HG03354 (cell line): Measurements from ENCODE around the gene PSMD13.

ENCODE experiments used
- ATAC-seq: cut with Tn5 transposase; IDR thresholded peaks from one replicate; pipeline ENCODE4 v1.9.1; 2021; ENCODE audit warnings: mild to moderate bottlenecking; ENCODE audit not compliant: unreplicated experiment, poor library complexity, severe bottlenecking

Gene PSMD13

DNA sequence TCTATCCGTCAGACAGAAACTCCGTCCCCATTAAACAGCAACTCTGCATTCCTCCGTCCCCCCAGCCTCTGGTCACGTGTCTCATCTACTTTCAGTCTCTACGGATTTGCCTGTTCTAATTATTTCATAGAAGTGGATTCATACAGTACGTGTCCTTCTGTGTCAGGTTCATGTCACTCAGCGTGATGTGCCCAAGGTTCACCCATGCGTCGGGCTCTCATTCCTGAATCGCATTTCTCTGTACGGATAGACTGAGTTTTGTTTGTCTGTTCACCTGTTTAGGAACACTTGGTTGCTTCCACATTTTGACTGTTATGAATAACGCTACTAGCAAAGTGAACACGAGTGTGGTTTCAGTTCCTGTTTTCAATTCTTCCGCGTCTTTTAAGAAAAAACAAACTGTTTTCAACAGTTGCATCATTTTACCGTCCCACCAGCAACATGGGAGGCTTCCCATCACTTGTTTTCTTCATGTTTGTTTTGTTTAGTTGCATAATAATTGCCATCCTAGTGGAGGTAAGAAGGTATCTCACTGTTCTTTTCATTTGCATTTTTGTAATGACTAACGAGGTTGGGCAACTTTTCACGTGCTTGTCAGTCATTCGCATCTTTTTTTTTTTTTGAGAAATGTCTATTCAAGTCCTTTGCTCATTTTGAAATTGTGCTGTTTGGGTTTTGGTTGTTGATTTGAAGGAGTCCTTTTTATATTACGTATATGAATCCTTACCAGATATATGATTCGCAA lies 32.5 kb downstream of the PSMD13 start:
- ATAC-seq: peak; percentile 75

DNA sequence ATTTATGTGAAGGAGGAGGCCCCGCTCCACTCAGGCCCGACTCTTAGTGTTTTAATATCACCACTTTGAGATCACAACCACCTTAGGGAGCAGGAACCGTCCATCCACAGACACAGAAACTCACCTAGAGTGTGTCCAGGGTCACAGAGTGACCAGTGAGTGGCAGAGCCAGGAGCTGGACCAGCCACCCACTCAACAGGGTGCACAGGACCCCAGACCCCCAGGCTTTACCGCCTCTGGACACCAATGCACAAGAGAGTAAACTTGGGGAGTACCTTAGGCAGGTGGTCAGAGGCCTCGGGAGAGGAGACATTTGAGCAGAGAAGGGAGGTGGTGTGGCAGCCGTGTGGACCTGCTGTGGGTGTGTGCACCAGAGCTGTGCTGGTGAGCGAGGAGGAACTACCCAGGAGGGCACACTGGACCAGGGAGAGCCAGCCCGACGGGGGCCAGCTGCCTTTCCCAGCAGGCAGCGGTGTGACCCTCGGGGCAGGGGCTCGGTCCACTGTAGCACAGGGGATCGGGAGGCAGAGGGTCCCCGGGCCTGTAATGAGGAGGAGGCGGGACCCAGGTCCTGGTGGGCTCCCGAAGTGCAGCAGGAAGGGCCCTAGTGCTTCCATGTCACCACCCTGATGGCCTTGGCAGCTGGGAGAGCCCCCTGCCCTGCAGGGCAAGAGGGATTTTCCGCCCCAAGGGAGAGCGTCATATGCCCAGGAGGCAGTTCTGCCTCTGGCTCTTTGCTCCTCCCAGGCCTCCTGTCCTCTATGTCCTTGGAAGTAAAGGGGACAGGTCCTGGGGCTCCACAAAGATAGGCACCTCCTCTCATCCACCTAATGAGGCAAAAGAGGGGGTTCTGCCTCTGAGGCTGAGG lies 33.9 kb downstream of the PSMD13 start:
- no peak for ATAC-seq

- no peak for ATAC-seq
These were observed 34.5 kb downstream of the PSMD13 start for GRCh38 chr11:271319-271715.

DNA sequence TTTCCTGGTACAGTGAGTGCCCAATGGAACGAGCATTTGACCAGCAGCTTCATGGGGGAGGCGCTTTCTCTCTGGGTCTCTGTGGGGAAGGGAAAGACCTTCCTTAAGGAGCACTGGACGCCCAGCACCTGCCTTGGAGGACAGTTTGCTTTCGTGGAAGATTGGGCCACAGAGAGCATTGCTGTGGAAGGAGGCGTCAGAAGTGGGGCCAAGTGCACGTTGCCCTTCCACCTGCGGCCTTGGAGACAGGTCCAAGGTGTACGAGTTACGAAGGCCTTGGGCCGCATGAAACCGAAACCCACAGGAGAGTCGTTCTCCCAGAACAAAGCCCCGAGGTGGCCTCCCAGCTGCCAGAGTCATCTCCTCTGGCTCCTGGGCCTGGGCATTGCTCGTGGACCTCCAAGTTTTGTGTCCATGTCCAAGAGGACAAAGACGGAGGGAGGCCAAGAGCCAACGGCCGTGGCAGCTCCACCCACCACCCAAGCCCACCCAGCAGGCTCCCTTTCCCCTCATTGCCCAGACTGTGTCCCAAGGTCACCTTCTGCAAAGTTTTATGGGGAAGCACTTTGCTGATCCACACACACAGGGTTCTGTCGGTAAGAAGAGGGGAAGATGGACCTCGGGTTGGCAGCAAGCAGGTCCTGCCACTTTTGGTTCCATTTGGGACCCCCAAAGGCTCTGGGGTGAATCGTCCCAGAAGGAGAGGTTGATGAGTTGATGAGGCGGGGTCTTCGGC lies 35.6 kb downstream of the PSMD13 start:
- no peak for ATAC-seq

DNA sequence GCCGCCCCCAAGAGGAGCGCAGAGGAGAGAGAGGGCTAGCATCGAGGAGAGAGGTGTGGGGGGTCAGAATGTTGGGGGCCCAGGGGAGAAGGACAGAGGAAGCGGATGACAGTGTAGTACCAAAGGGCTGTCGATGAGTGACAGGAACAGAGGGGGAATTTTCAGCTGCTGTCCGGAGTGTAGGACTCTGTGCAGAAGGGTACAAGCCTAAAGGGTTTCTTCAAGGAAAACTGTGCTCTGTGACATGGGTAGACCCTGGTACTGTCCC lies 36.1 kb downstream of the PSMD13 start:
- no peak for ATAC-seq

GRCh38 chr11:276219-276618 lies 39.4 kb downstream of the PSMD13 start:
- no peak for ATAC-seq

DNA sequence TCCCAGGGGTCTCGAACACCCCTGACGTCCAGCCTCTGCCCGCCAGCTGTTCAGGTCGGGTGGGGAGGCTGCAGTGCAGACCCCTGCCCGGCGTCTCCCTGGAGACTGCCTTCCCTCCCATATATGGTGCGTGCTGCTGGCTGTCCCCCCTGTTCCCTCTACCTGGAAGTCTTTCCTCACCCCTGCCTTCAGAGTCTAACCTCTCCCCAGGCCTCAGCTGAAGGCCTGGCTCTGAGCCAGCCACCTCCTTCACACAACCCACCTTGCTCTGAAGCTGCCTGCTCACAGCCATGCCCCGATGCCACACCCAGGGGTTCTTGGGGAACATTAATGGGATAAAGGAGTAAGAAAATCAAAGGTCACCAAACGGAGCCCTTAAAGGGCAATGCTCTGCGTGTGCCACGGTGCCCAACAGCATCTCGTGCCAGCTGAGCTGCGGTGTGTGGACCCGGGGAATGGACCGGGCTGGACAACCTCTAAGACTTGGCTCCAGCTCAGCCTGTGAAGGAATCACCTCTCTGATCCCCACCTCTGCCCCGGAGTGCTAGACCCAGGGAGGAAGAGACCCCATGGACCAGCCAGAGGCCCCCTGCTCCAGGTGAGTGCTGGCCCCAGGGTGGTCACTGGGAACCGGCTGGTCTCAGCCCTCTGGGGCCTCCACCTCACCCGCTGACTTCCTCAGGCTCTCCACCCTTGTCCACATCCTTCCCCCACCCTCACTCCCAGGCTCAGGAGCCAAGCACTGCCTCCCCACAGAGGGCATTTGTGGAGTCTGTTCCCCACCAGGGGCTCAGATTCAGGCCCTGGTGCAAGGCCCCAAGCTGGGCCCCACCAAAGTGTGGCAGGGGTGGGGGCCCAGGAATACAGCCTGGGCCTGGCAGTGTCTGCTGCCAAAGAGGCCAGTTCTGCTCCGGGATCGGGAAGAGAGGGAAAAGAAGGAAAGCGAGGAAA lies 41.5 kb downstream of the PSMD13 start, which contains the start of gene NLRP6:
TSS of gene NLRP6 (plus strand) at position 407 of the 951 bp plus-strand sequence. CDS start at position 570, 163 bp downstream.
- ATAC-seq: no peak

GRCh38 chr11:279040-279965 lies 42.5 kb downstream of the PSMD13 start:
- no peak for ATAC-seq

GRCh38 chr11:279966-280705 lies 43.4 kb downstream of the PSMD13 start:
- ATAC-seq: no peak

DNA sequence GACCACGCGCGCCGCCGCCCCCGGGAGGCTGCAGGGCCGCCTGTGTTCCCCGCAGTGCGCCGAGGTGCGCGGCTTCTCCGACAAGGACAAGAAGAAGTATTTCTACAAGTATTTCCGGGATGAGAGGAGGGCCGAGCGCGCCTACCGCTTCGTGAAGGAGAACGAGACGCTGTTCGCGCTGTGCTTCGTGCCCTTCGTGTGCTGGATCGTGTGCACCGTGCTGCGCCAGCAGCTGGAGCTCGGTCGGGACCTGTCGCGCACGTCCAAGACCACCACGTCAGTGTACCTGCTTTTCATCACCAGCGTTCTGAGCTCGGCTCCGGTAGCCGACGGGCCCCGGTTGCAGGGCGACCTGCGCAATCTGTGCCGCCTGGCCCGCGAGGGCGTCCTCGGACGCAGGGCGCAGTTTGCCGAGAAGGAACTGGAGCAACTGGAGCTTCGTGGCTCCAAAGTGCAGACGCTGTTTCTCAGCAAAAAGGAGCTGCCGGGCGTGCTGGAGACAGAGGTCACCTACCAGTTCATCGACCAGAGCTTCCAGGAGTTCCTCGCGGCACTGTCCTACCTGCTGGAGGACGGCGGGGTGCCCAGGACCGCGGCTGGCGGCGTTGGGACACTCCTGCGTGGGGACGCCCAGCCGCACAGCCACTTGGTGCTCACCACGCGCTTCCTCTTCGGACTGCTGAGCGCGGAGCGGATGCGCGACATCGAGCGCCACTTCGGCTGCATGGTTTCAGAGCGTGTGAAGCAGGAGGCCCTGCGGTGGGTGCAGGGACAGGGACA lies 44.1 kb downstream of the PSMD13 start:
- no peak for ATAC-seq

DNA sequence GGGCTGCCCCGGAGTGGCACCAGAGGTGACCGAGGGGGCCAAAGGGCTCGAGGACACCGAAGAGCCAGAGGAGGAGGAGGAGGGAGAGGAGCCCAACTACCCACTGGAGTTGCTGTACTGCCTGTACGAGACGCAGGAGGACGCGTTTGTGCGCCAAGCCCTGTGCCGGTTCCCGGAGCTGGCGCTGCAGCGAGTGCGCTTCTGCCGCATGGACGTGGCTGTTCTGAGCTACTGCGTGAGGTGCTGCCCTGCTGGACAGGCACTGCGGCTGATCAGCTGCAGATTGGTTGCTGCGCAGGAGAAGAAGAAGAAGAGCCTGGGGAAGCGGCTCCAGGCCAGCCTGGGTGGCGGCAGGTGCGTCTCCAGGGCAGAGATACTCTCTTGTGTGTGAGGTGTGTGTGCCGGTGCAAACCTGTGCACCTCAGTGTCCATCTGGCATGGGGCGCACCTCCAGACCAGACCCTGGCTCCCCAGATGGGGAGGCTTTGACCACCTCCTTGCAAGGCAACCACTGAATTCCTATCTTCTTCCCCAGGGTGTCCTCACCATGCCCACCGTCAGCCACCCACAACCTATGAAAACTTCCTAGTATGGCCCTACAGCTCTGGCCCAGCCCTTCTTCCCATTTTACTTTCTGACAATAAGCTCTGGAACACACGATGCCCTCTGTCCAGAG lies 44.8 kb downstream of the PSMD13 start:
- no peak for ATAC-seq

GRCh38 chr11:282171-282570 lies 45.4 kb downstream of the PSMD13 start:
- ATAC-seq: no peak

GRCh38 chr11:282630-283360 lies 46.0 kb downstream of the PSMD13 start:
- no peak for ATAC-seq

- no peak for ATAC-seq
These were observed 46.8 kb downstream of the PSMD13 start for GRCh38 chr11:283405-284104.
